AG04449 (cell line): ENCODE data around the gene FANCC.
A peak's percentile ranks its signal among the peaks of the same experiment; 100 is the strongest.

Experiments
- CTCF ChIA-PET: fragments of 350-600 bp; formaldehyde crosslinking; extraction: SDS; loops from one replicate; lab custom pipeline; 2021; ENCODE audit warnings: antibody characterized with exemption; lab: Yijun Ruan, JAX
- POLR2A ChIA-PET: fragments of 400-600, 350-600 bp; formaldehyde crosslinking; extraction: SDS; loops from one replicate; lab custom pipeline; 2020; ENCODE audit warnings: antibody characterized with exemption, inconsistent platforms; lab: Yijun Ruan, JAX
- DNase-seq: peaks from one replicate; pipeline ENCODE4 v3.0.0-alpha.2; 2010; ENCODE audit warnings: low read depth, low spot score
- H3K4me3 ChIP-seq: 2 replicates; pipeline ENCODE4 v1.5.1; 2011; ENCODE audit warnings: low read depth, mild to moderate bottlenecking, control low read depth, low read length
- TF ChIP-seq, protein P1 (sequence below): IDR thresholded peaks from one replicate; pipeline ENCODE4 v1.5.1; 2011; ENCODE audit warnings: mild to moderate bottlenecking, moderate library complexity, low read length, control low read depth, inconsistent platforms; ENCODE audit not compliant: insufficient read depth; ENCODE audit errors: missing control alignments

Gene FANCC

DNA sequence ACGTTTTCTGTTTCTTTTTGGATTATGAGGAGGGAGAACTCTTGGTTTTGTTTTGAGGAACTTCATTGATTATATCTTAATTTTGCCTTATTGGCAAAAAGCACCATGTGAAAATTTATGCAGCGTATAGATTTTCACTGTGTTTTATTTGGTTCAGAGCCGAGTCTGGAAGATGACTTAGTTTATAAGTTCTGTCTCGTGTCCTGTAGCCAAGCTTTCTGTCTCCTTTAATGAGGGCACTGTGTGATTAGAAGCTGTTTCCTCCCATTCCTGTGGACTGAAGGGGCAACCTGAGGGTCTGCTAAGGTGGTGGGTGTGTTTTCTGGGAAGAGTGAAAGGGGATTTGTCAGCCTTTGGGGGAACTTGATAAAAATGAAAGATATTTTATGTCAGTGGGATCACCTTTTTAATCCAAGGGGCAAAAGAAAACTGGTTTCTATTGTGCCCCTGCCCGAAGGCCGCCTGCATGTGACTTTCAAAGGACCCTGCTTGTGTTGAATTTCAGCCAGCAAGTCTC lies 262.1 kb downstream of the FANCC start:
- POLR2A ChIA-PET = no interaction called here
- CTCF ChIA-PET = interaction anchor here (1.8 kb wide), 1 partner anchor 273 kb away, joined by 5 read pairs; no protein-coding TSS in a partner anchor
- no peak for DNase-seq
- peak overlapping the region; percentile 57 for H3K4me3 ChIP-seq
- TF ChIP-seq, protein P1, sequence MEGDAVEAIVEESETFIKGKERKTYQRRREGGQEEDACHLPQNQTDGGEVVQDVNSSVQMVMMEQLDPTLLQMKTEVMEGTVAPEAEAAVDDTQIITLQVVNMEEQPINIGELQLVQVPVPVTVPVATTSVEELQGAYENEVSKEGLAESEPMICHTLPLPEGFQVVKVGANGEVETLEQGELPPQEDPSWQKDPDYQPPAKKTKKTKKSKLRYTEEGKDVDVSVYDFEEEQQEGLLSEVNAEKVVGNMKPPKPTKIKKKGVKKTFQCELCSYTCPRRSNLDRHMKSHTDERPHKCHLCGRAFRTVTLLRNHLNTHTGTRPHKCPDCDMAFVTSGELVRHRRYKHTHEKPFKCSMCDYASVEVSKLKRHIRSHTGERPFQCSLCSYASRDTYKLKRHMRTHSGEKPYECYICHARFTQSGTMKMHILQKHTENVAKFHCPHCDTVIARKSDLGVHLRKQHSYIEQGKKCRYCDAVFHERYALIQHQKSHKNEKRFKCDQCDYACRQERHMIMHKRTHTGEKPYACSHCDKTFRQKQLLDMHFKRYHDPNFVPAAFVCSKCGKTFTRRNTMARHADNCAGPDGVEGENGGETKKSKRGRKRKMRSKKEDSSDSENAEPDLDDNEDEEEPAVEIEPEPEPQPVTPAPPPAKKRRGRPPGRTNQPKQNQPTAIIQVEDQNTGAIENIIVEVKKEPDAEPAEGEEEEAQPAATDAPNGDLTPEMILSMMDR = no peak

DNA sequence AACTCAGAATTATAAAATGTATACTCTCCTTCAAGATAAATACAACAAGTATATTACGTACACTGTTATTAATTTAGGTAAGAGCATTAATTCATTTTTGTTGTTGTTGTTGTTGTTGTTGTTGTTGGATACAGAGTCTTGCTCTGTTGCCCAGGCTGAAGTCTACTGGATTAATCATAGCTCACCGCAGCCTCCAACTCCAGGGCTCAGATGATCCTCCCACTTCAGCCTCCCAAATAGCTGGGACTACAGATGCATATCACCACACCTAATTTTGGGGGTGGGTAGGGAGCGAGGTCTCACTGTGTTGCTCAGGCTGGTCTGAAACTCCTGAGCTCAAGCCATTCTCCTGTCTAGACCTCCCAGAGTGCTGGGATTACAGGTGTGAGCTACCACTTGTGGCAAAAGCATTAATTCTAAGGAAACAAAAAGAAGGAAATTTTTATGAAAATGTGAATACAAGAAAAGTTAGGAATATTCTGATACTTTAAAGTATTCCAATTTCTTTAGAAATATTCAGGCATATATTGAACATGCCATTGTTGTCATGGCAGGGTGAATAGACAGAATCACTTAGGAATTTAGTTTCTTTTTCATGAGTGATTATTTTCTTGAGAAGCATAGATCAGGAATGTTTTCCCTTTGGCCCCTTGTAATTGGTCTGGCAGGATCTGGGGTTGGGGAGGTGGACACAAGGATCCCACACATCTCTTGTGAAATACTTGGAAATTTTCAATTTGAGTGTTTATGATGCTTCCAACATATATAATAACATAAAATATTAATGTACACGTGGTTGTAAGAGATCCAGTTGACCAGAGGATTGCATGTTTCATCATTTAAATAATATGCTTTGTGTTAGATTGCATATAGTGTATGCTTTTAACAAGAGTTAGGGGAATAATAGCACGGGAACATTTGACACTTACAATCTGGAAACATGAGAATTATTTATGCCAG lies 263.6 kb downstream of the FANCC start:
- ChIA-PET CTCF (interaction anchor here (0.9 to 1.8 kb wide), 6 partner anchors 23 to 384 kb away, joined by 3 to 6 read pairs (median 4); no protein-coding TSS in a partner anchor), POLR2A (interaction anchor here (0.6 kb wide), 1 partner anchor 348 kb away, joined by 3 read pairs; no protein-coding TSS in a partner anchor)
- DNase-seq = no peak
- no peak overlapping the region for H3K4me3 ChIP-seq
- TF ChIP-seq, protein P1 = no peak

DNA sequence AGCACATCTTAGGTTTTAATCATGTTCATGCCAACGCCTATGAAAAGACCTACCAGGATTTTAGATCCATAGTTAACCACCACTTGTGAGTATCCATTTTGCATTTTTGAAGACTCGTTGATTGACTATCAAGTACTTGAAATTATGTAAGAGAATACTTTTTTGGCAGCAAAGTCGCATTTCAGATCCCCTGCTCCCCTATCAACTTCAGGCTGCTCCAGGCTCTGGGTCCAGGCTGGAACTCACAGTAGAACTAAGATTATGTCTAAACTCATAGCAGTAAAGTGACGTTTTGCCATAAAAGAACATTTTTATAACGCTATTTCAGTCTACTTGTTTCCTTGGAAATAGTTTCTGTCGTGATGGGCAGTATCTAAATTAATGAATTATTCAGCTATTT lies 267.7 kb downstream of the FANCC start:
- DNase-seq = no peak
- ChIA-PET POLR2A (no interaction called here), CTCF (interaction anchor here (1.3 to 2.8 kb wide), 2 partner anchors 25 to 369 kb away, joined by 5 to 9 read pairs; no protein-coding TSS in a partner anchor)
- peak overlapping the region; percentile 65 for H3K4me3 ChIP-seq
- TF ChIP-seq, protein P1 = no peak
